ENCODE data around the gene WDR5. TPM values are rescaled to one million over a fixed set of nuclear protein-coding genes. Genes with fewer than 3 reads are reported as not detected.
A peak's percentile ranks its signal among the peaks of the same experiment; 100 is the strongest.

The WDR5 gene
- total and polyA plus RNA-seq, 3 donors from 2014 or later = 52.4 to 91.4 (median 54.9) TPM

DNA sequence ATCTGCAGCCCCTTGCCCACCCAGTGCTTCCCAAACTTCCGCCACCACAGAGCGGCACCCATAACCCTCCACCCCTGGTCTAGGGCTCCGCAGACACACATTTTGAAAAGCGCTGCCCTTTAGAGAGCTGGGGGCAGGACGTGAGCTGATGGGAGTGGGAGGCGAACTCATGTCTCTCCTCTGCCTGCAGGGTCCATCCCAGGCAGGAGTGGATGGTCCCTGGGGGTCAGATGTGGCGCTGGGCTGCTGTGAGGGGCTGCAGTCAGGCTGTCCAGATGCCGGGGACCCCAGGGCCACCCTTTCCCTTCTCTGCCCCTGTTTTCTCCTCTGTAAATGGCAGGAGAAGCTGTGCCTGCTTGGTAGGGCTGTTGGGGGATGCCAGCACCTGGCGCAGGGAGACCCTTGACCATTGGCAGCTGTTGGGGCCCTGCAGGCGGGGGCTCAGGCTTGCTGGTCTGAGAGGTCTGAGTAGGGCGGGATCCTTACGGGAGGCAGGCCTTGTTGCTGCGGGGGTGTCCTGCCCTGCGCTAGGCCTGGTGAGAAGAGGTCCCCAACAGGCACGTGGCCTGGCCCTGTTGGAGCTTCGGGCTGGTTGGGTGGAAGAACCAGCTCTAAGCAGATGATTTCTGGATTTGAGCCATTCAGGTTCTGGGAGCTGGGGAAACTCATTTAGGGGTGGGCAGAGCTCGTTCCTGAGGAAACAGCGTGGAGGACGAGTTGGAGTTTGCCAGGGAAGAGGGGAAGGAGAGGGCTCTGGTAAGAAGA, 38.8 kb downstream of the WDR5 start:
- intact Hi-C loops (cut with DNase I; ENCODE audit: low total_unique reads) = loop anchor here (5.0 kb wide), 1 partner anchor 148 kb away; no protein-coding TSS in a partner anchor
- no peaks in the 10 kb centered on the region for H3K27me3 ChIP-seq
- H3K36me3 ChIP-seq (ENCODE audit: low read depth, missing control alignments) = no peaks in the 10 kb centered on the region
- WGBS, 2 donors = 85 to 89% methylated on average over 8 to 19 of the region's 19 CpGs
- TF ChIP-seq, protein P1, sequence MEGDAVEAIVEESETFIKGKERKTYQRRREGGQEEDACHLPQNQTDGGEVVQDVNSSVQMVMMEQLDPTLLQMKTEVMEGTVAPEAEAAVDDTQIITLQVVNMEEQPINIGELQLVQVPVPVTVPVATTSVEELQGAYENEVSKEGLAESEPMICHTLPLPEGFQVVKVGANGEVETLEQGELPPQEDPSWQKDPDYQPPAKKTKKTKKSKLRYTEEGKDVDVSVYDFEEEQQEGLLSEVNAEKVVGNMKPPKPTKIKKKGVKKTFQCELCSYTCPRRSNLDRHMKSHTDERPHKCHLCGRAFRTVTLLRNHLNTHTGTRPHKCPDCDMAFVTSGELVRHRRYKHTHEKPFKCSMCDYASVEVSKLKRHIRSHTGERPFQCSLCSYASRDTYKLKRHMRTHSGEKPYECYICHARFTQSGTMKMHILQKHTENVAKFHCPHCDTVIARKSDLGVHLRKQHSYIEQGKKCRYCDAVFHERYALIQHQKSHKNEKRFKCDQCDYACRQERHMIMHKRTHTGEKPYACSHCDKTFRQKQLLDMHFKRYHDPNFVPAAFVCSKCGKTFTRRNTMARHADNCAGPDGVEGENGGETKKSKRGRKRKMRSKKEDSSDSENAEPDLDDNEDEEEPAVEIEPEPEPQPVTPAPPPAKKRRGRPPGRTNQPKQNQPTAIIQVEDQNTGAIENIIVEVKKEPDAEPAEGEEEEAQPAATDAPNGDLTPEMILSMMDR (IDR thresholded peaks at IDR 0.05) = no peak
- no peak for TF ChIP-seq POLR2A (IDR thresholded peaks at IDR 0.05)
- peaks cover 37% of the 10 kb centered on the region for H3K4me1 ChIP-seq
- no peak overlapping the region for H3K27ac ChIP-seq
- H3K9me3 ChIP-seq = no peaks in the 10 kb centered on the region
- no peak for DNase-seq
- H3K4me3 ChIP-seq = no peak overlapping the region

DNA sequence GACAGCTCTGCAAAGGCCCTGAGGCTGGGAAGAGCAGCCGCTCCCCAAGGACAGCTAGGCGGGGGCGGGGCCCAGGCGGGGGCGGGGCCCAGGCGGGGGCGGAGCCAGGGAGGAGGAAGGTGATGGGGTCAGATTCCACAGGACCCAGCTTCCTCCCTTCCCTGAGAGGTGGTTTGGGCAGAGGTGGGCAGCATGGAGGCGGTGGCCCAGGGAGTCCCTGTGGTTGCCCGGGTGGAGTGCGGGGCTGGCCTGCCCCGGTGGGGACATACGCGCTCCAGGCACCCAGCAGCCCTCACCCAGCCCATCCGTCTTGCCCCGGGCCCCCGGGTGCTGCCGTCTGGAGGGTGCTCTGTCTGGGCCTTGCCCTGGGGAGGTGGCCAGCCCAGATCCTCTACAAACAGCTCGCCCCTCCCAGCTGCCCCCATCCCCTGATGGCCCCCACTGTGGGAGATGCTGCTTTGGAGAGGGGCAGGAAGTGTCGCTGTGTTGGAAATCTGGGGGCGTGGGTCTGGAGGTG, 39.5 kb downstream of the WDR5 start:
- no peak for TF ChIP-seq POLR2A (IDR thresholded peaks at IDR 0.05)
- TF ChIP-seq, protein P1 (IDR thresholded peaks at IDR 0.05) = no peak
- H3K36me3 ChIP-seq (ENCODE audit: low read depth, missing control alignments) = no peaks in the 10 kb centered on the region
- WGBS, 2 donors = 56 to 59% methylated on average over 13 of the region's 20 CpGs
- intact Hi-C loops (cut with DNase I; ENCODE audit: low total_unique reads) = loop anchor here (5.0 kb wide), 1 partner anchor 147 kb away; no protein-coding TSS in a partner anchor
- peaks cover 37% of the 10 kb centered on the region for H3K4me1 ChIP-seq
- H3K9me3 ChIP-seq = no peaks in the 10 kb centered on the region
- no peak overlapping the region for H3K4me3 ChIP-seq
- DNase-seq = no peak
- no peaks in the 10 kb centered on the region for H3K27me3 ChIP-seq
- no peak overlapping the region for H3K27ac ChIP-seq

DNA sequence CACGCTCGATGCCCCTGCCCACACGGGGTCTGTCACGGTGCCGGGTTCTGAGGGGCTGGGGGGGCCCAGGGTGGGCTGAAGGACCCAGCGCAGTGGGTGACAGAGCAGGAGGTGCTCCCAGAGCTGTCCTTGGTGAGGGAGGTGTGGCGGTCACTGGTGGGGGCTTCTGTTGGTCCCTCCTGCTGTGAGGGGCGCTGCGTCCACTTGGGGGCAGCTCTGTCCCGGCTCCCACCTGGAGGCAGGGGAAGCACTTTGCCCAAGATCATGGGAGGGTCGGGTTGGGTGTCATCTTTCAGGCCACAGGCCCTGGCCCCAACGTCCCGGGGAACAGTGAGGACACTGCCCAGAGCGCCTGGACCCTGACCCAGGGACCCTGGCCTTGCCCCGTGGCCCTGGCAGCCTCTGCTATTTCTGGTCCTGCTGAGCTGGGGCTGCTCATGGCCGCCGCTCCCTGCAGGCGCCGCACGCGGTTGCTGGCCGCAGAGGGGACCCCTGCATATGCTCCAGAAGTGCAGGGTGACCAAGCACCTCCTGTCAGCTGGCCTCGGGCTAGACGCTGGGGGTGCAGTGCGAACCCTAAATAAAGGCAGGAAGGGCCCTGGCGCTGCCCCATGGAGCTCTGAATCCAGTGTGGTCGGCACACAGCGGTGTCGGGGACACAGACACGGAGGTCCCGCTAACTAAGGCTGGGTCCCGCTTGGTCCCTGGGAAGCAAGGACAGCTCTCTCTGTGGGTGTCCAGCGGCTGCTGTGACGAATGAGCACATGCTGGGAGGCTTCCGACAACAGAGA, 40.1 kb downstream of the WDR5 start:
- intact Hi-C loops (cut with DNase I; ENCODE audit: low total_unique reads) = loop anchor here (5.0 kb wide), 1 partner anchor 146 kb away; no protein-coding TSS in a partner anchor
- no peaks in the 10 kb centered on the region for H3K36me3 ChIP-seq (ENCODE audit: low read depth, missing control alignments)
- TF ChIP-seq, protein P1 (IDR thresholded peaks at IDR 0.05) = peak in 1 of 3 experiments; percentile 30
- TF ChIP-seq POLR2A (IDR thresholded peaks at IDR 0.05) = no peak
- no peak overlapping the region for H3K27ac ChIP-seq
- H3K9me3 ChIP-seq = no peaks in the 10 kb centered on the region
- H3K4me1 ChIP-seq = peaks cover 37% of the 10 kb centered on the region
- 45 to 75% methylated on average over 4 to 35 of the region's 35 CpGs for WGBS, 2 donors
- no peaks in the 10 kb centered on the region for H3K27me3 ChIP-seq
- DNase-seq = peak; percentile 36
- H3K4me3 ChIP-seq = no peak overlapping the region

DNA sequence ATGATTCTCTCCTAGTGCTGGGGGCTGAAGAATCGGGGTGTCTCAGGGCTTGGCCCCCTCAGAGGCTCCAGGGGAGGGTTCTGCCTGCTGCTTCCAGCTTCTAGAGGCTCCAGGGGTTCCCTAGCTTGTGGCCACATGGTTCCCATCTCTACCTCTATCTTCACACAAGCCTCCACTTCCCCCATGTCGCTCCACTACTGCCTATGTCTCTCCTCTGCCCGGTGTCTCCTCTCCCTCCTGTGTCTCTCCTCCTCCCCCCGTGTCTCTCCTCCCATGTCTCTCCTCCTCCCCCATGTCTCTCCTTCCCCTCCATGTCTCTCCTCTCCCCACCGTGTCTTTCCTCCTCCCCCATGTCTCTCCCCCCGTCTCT, 40.7 kb downstream of the WDR5 start:
- no peaks in the 10 kb centered on the region for H3K36me3 ChIP-seq (ENCODE audit: low read depth, missing control alignments)
- DNase-seq = no peak
- TF ChIP-seq, protein P1 (IDR thresholded peaks at IDR 0.05) = no peak
- TF ChIP-seq POLR2A (IDR thresholded peaks at IDR 0.05) = no peak
- intact Hi-C loops (cut with DNase I; ENCODE audit: low total_unique reads) = loop anchor here (5.0 kb wide), 1 partner anchor 146 kb away; no protein-coding TSS in a partner anchor
- no peak overlapping the region for H3K4me3 ChIP-seq
- WGBS, 2 donors = 50 to 68% methylated on average over 5 to 6 of the region's 6 CpGs
- H3K27ac ChIP-seq = no peak overlapping the region
- H3K27me3 ChIP-seq = no peaks in the 10 kb centered on the region
- peaks cover 37% of the 10 kb centered on the region for H3K4me1 ChIP-seq
- no peaks in the 10 kb centered on the region for H3K9me3 ChIP-seq

Data from testis (tissue), 3 donors.